Uterus (tissue), 2 donors: Measurements from ENCODE around the gene TAS2R60.

ENCODE experiments used
- POLR2A ChIP-seq, 2 donors: fragments of 450-650 bp; IDR thresholded peaks; one replicate each; pipeline ENCODE4 v1.6.1; 2016; ENCODE audit warnings: antibody characterized with exemption in 2 of 2, mild to moderate bottlenecking in 1 of 2, moderate library complexity in 1 of 2
- TF ChIP-seq, protein P1 (sequence below), 4 experiments: fragments of 200-600 bp in 2 of 4; fragments of 450-650 bp in 2 of 4; sonication (generic) in 2 of 4; IDR thresholded peaks; one replicate each; pipeline ENCODE4 v1.5.1; 2016 to 2019; ENCODE audit warnings: antibody characterized with exemption in 4 of 4, mild to moderate bottlenecking in 2 of 4, moderate library complexity in 1 of 4

DNA sequence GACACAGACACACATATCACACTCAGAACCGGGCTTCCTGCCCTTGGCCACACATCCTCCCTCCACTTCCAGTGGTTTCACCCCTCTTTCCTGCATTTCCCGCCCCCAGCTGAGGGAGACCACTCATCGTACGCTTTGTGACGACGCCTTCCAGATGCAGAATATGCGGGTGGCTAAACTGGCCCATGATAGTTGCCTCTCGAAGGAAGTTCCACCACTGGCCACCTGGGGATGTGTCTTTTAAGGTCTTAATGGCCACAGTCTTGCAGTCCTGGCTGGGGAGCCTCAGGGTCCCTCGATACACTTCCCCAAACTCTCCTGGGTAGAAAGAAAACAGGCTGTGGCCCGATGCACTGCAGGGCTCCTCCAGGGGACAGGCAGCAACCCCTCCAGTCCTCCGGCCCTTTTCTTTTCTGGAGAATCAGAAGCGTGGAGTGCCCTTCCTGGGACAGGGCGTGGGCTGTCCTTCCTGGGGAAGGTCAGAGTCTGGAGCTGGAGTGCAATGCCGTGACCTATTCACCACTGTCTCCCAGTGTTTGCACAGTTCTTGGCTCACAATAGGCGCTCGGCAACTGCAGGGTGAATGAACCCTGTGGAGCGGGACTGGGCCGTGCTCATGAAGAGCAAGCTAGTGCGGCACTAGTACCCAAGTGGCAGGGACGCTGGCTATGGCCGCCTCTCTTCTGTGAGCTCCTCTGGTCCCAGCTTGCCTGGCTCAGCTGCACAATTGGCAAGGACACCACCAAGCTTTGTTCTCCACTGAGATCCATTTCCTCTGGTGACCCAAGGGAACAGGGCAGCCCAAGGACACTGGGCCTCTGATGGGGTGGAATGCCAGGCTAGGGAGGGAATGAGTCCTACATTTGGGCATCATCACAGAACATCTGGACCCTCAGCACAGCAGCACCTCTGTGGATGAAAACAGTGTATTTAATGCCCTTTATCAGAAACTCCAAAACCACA is 47.8 kb upstream of the TAS2R60 start:
- TF ChIP-seq, protein P1, sequence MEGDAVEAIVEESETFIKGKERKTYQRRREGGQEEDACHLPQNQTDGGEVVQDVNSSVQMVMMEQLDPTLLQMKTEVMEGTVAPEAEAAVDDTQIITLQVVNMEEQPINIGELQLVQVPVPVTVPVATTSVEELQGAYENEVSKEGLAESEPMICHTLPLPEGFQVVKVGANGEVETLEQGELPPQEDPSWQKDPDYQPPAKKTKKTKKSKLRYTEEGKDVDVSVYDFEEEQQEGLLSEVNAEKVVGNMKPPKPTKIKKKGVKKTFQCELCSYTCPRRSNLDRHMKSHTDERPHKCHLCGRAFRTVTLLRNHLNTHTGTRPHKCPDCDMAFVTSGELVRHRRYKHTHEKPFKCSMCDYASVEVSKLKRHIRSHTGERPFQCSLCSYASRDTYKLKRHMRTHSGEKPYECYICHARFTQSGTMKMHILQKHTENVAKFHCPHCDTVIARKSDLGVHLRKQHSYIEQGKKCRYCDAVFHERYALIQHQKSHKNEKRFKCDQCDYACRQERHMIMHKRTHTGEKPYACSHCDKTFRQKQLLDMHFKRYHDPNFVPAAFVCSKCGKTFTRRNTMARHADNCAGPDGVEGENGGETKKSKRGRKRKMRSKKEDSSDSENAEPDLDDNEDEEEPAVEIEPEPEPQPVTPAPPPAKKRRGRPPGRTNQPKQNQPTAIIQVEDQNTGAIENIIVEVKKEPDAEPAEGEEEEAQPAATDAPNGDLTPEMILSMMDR (IDR thresholded peaks at IDR 0.05), result no peak
- TF ChIP-seq POLR2A (IDR thresholded peaks at IDR 0.05), result no peak
